Measurements from ENCODE around the gene DIPK1B. TPM values are rescaled to one million over a fixed set of nuclear protein-coding genes. Genes with fewer than 3 reads are reported as not detected.

The DIPK1B gene
- total RNA-seq, 1 experiment from 2014 or later = not detected

GRCh38 chr9:136674786-136675349 is 37.5 kb upstream of the DIPK1B start:
- H3K9me3 Mint-ChIP-seq (ENCODE audit: unreplicated experiment) = no peaks in the 10 kb centered on the region
- DNase-seq (ENCODE audit: unreplicated experiment) = no peak
- ChIA-PET POLR2A (interaction anchor here (0.6 to 1.0 kb wide), 2 partner anchors 12 to 19 kb away, joined by 3 read pairs; partner anchors contain the start of gene AGPAT2), CTCF (interaction anchor here (0.6 to 1.2 kb wide), 3 partner anchors 19 to 1275 kb away, joined by 3 to 4 read pairs (median 3); no protein-coding TSS in a partner anchor)
- H3K27ac Mint-ChIP-seq (ENCODE audit: low read depth, unreplicated experiment) = no peak overlapping the region
- TF ChIP-seq, protein P1, sequence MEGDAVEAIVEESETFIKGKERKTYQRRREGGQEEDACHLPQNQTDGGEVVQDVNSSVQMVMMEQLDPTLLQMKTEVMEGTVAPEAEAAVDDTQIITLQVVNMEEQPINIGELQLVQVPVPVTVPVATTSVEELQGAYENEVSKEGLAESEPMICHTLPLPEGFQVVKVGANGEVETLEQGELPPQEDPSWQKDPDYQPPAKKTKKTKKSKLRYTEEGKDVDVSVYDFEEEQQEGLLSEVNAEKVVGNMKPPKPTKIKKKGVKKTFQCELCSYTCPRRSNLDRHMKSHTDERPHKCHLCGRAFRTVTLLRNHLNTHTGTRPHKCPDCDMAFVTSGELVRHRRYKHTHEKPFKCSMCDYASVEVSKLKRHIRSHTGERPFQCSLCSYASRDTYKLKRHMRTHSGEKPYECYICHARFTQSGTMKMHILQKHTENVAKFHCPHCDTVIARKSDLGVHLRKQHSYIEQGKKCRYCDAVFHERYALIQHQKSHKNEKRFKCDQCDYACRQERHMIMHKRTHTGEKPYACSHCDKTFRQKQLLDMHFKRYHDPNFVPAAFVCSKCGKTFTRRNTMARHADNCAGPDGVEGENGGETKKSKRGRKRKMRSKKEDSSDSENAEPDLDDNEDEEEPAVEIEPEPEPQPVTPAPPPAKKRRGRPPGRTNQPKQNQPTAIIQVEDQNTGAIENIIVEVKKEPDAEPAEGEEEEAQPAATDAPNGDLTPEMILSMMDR (IDR thresholded peaks at IDR 0.05; ENCODE audit: unreplicated experiment) = no peak
- H3K27me3 Mint-ChIP-seq (ENCODE audit: insufficient read depth, unreplicated experiment) = no peaks in the 10 kb centered on the region
- no TSS peak for BruUV-seq (replicated peaks)
- no peak overlapping the region for H3K4me3 Mint-ChIP-seq (ENCODE audit: unreplicated experiment)
- intact Hi-C loops (cut with micrococcal nuclease) = no loop called here
- H3K4me1 Mint-ChIP-seq (ENCODE audit: insufficient read depth, unreplicated experiment) = no peaks in the 10 kb centered on the region
- H3K36me3 Mint-ChIP-seq (ENCODE audit: insufficient read depth, unreplicated experiment) = peaks cover 9% of the 10 kb centered on the region

DNA sequence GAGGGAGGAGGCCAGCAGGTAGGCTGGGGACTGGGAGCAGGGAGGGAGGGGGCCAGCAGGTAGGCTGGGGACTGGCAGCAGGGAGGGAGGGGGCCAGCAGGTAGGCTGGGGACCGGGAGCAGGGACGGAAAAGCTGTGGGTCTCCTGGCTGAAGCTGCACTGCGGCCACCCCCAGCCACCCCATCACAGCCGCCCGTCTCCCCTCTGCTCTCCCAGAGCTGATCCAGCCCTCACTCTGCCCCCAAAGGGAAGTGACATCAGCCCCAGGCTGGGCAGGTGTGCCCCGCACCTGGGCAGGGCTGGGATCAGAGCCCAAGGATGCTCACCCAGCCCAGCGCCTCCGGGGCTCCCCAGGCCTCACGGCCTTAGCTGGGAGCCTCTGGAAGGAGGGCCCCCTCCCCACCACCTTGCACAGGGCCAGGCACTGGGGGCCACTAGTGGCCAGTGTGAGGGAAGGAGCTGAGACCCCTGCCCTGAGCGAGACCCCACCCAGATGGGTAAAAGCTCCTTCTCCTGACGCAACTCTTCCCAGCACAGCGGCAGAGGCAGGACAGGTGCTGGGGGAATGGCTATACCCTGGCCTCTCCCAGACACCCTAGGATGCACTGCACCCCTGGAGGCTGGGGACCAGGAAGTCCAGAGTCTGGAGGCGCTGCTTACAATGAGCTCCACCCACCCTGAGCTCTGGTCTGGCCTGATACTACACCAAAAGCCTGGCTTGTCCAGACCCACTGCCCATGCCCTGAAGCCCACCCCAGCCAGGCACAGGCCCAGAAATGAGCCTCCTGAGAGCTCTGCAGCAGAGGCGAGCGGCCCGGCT is 36.7 kb upstream of the DIPK1B start:
- no peaks in the 10 kb centered on the region for H3K4me1 Mint-ChIP-seq (ENCODE audit: insufficient read depth, unreplicated experiment)
- no peak for DNase-seq (ENCODE audit: unreplicated experiment)
- TF ChIP-seq, protein P1 (IDR thresholded peaks at IDR 0.05; ENCODE audit: unreplicated experiment) = no peak
- H3K27me3 Mint-ChIP-seq (ENCODE audit: insufficient read depth, unreplicated experiment) = no peaks in the 10 kb centered on the region
- H3K36me3 Mint-ChIP-seq (ENCODE audit: insufficient read depth, unreplicated experiment) = peaks cover 6% of the 10 kb centered on the region
- no peak overlapping the region for H3K27ac Mint-ChIP-seq (ENCODE audit: low read depth, unreplicated experiment)
- ChIA-PET POLR2A (interaction anchor here (1.0 to 1.4 kb wide), 2 partner anchors 11 to 53 kb away, joined by 3 to 4 read pairs; partner anchors contain the start of gene AGPAT2), CTCF (interaction anchor here (0.6 to 1.0 kb wide), 2 partner anchors 44 to 337 kb away, joined by 3 to 4 read pairs; no protein-coding TSS in a partner anchor)
- no peaks in the 10 kb centered on the region for H3K9me3 Mint-ChIP-seq (ENCODE audit: unreplicated experiment)
- BruUV-seq (replicated peaks) = no TSS peak
- no peak overlapping the region for H3K4me3 Mint-ChIP-seq (ENCODE audit: unreplicated experiment)
- intact Hi-C loops (cut with micrococcal nuclease) = no loop called here

- CTCF ChIA-PET = interaction anchor here (0.6 kb wide), 1 partner anchor 338 kb away, joined by 3 read pairs; no protein-coding TSS in a partner anchor
- H3K4me3 Mint-ChIP-seq (ENCODE audit: unreplicated experiment) = no peak overlapping the region
- intact Hi-C loops (cut with micrococcal nuclease) = no loop called here
- H3K36me3 Mint-ChIP-seq (ENCODE audit: insufficient read depth, unreplicated experiment) = peaks cover 6% of the 10 kb centered on the region
- no TSS peak for BruUV-seq (replicated peaks)
- H3K27me3 Mint-ChIP-seq (ENCODE audit: insufficient read depth, unreplicated experiment) = no peaks in the 10 kb centered on the region
- no peaks in the 10 kb centered on the region for H3K4me1 Mint-ChIP-seq (ENCODE audit: insufficient read depth, unreplicated experiment)
- DNase-seq (ENCODE audit: unreplicated experiment) = no peak
- no peaks in the 10 kb centered on the region for H3K9me3 Mint-ChIP-seq (ENCODE audit: unreplicated experiment)
- no peak overlapping the region for H3K27ac Mint-ChIP-seq (ENCODE audit: low read depth, unreplicated experiment)
- TF ChIP-seq, protein P1 (IDR thresholded peaks at IDR 0.05; ENCODE audit: unreplicated experiment) = no peak
- POLR2A ChIA-PET = interaction anchor here (1.4 kb wide), 1 partner anchor 52 kb away, joined by 4 read pairs; no protein-coding TSS in a partner anchor
These were observed 36.0 kb upstream of the DIPK1B start for GRCh38 chr9:136676297-136676794.

Data from MCF 10A (cell line).